H9 (cell line): ENCODE measurements around the gene MITF. TPM values are rescaled to one million over a fixed set of nuclear protein-coding genes. Genes with fewer than 3 reads are reported as not detected.

Experiments used
- DNase-seq: peaks from one replicate; pipeline ENCODE4 v3.0.0-alpha.2; 2017
- H2AFZ ChIP-seq: one replicate; pipeline ENCODE4 v1.6.1; 2013; ENCODE audit warnings: mild to moderate bottlenecking, low read length, control low read depth, moderate library complexity
- H2AK5ac ChIP-seq: 2 replicates; pipeline ENCODE4 v1.6.1; 2013; ENCODE audit warnings: low read length, control low read depth, mixed read lengths; ENCODE audit not compliant: insufficient read length
- H2BK120ac ChIP-seq: one replicate; pipeline ENCODE4 v1.6.1; 2013; ENCODE audit warnings: low read depth, mild to moderate bottlenecking, low read length, control low read depth, inconsistent platforms; ENCODE audit not compliant: poor library complexity, severe bottlenecking
- H2BK12ac ChIP-seq: 2 replicates; pipeline ENCODE4 v1.6.1; 2013; ENCODE audit warnings: low read length, control low read depth, mixed read lengths, low read depth; ENCODE audit not compliant: insufficient read length
- H2BK15ac ChIP-seq: 2 replicates; pipeline ENCODE4 v1.6.1; 2013; ENCODE audit warnings: low read depth, low read length, control low read depth
- H2BK20ac ChIP-seq: one replicate; pipeline ENCODE4 v1.6.1; 2013; ENCODE audit warnings: low read depth, mild to moderate bottlenecking, low read length, control low read depth, inconsistent platforms; ENCODE audit not compliant: poor library complexity, severe bottlenecking
- H2BK5ac ChIP-seq: 2 replicates; pipeline ENCODE4 v1.6.1; 2013; ENCODE audit warnings: low read length, control low read depth, mixed read lengths; ENCODE audit not compliant: insufficient read length
- H3K14ac ChIP-seq: 2 replicates; pipeline ENCODE4 v1.6.1; 2013; ENCODE audit warnings: low read length, control low read depth; ENCODE audit not compliant: insufficient read depth
- H3K18ac ChIP-seq: 2 replicates; pipeline ENCODE4 v1.6.1; 2013; ENCODE audit warnings: low read depth, mild to moderate bottlenecking, mixed read lengths, low read length, control low read depth; ENCODE audit not compliant: insufficient read length
- H3K23ac ChIP-seq: 2 replicates; pipeline ENCODE4 v1.6.1; 2013; ENCODE audit warnings: low read length, control low read depth, mixed read lengths, low read depth; ENCODE audit not compliant: insufficient read length
- H3K23me2 ChIP-seq: 2 replicates; pipeline ENCODE4 v1.6.1; 2013; ENCODE audit warnings: low read depth, mild to moderate bottlenecking, mixed read lengths, low read length, control low read depth; ENCODE audit not compliant: insufficient read length, poor library complexity, severe bottlenecking
- H3K27ac ChIP-seq: 2 replicates; pipeline ENCODE4 v1.5.1; 2013; ENCODE audit warnings: low read length, control low read depth, mixed read lengths, low read depth; ENCODE audit not compliant: insufficient read length
- H3K27me3 ChIP-seq: 2 replicates; pipeline ENCODE4 v1.6.1; 2013; ENCODE audit warnings: low read length, control low read depth, inconsistent platforms; ENCODE audit not compliant: insufficient read depth
- H3K4ac ChIP-seq: 2 replicates; pipeline ENCODE4 v1.6.1; 2013; ENCODE audit warnings: low read depth, mild to moderate bottlenecking, control low read depth, inconsistent platforms, low read length, moderate library complexity
- H3K4me1 ChIP-seq: 2 replicates; pipeline ENCODE4 v1.6.1; 2013; ENCODE audit warnings: low read length, control low read depth, inconsistent platforms; ENCODE audit not compliant: insufficient read depth
- H3K4me2 ChIP-seq: 2 replicates; pipeline ENCODE4 v1.6.1; 2013; ENCODE audit warnings: low read length, control low read depth, mixed read lengths; ENCODE audit not compliant: insufficient read length, insufficient read depth
- H3K56ac ChIP-seq: 2 replicates; pipeline ENCODE4 v1.6.1; 2013; ENCODE audit warnings: low read depth, mild to moderate bottlenecking, mixed read lengths, low read length, control low read depth; ENCODE audit not compliant: insufficient read length
- H3K79me1 ChIP-seq: 2 replicates; pipeline ENCODE4 v1.6.1; 2013; ENCODE audit warnings: low read depth, mild to moderate bottlenecking, moderate library complexity, low read length, control low read depth, inconsistent platforms; ENCODE audit not compliant: insufficient read depth, poor library complexity, severe bottlenecking
- H3K79me2 ChIP-seq: 2 replicates; pipeline ENCODE4 v1.6.1; 2013; ENCODE audit warnings: low read length, control low read depth, inconsistent platforms; ENCODE audit not compliant: insufficient read depth
- H3K9ac ChIP-seq: 2 replicates; pipeline ENCODE4 v1.6.1; 2013; ENCODE audit warnings: low read length, control low read depth, mixed read lengths; ENCODE audit not compliant: insufficient read length; ENCODE audit errors: extremely low read depth
- H3K9me3 ChIP-seq: one replicate; pipeline ENCODE4 v1.6.1; 2013; ENCODE audit warnings: low read depth, low read length, inconsistent platforms; ENCODE audit not compliant: control insufficient read depth
- H3T11ph ChIP-seq: one replicate; pipeline ENCODE4 v1.6.1; 2013; ENCODE audit warnings: mild to moderate bottlenecking, low read length, control low read depth, inconsistent platforms
- H4K20me1 ChIP-seq: one replicate; pipeline ENCODE4 v1.6.1; 2013; ENCODE audit not compliant: control insufficient read depth, insufficient read length, insufficient read depth
- H4K5ac ChIP-seq: 2 replicates; pipeline ENCODE4 v1.6.1; 2013; ENCODE audit warnings: low read depth, mild to moderate bottlenecking, mixed read lengths, low read length, control low read depth; ENCODE audit not compliant: insufficient read length
- H4K8ac ChIP-seq: replicated peaks from 2 replicates; pipeline ENCODE4 v1.6.1; 2013; ENCODE audit warnings: low read length, control low read depth, mixed read lengths, low read depth; ENCODE audit not compliant: insufficient read length
- H4K91ac ChIP-seq: 2 replicates; pipeline ENCODE4 v1.6.1; 2013; ENCODE audit warnings: low read depth, mild to moderate bottlenecking, moderate library complexity, mixed read lengths, low read length, control low read depth; ENCODE audit not compliant: insufficient read length
- H3K27ac Mint-ChIP-seq, 3 experiments: 2 replicates in 2 of 3; 3 replicates in 1 of 3; pipeline ENCODE4 v1.8.0; 2020 to 2021; ENCODE audit warnings: mixed read lengths in 3 of 3, mild to moderate bottlenecking in 1 of 3, moderate library complexity in 1 of 3
- H3K27me3 Mint-ChIP-seq: 2 replicates; pipeline ENCODE4 v1.8.0; 2021; ENCODE audit warnings: low read depth, mild to moderate bottlenecking, moderate library complexity, mixed read lengths
- H3K36me3 Mint-ChIP-seq, 3 experiments: 2 replicates in 2 of 3; 3 replicates in 1 of 3; pipeline ENCODE4 v1.8.0; 2020 to 2021; ENCODE audit warnings: low read depth in 3 of 3, mixed read lengths in 3 of 3; ENCODE audit not compliant: insufficient read depth in 1 of 3
- H3K4me1 Mint-ChIP-seq, 2 experiments: 2 replicates each; pipeline ENCODE4 v1.8.0; 2020; ENCODE audit warnings: mixed read lengths in 2 of 2
- H3K4me3 Mint-ChIP-seq, 2 experiments: 2 replicates in 1 of 2; 3 replicates in 1 of 2; pipeline ENCODE4 v1.8.0; 2020 to 2021; ENCODE audit warnings: mild to moderate bottlenecking in 2 of 2, mixed read lengths in 2 of 2, moderate library complexity in 1 of 2
- H3K9me3 Mint-ChIP-seq, 2 experiments: 2 replicates in 1 of 2; 3 replicates in 1 of 2; pipeline ENCODE4 v1.8.0; 2020; ENCODE audit warnings: mild to moderate bottlenecking in 2 of 2, mixed read lengths in 2 of 2, moderate library complexity in 1 of 2
- WGBS: extraction: QIAGEN DNeasy Blood & Tissue Kit; methylation state at CpG from one replicate; pipeline ENCODE4 v1.1.7; 2013; ENCODE audit warnings: missing lambda C conversion rate, low lambda C conversion rate, mixed read lengths; ENCODE audit not compliant: insufficient read length; ENCODE audit errors: extremely low coverage; 5-methylcytosine and 5-hydroxymethylcytosine counted together
- total RNA-seq: library from RNA; stranded (reverse); gene quantifications from 2 replicates; pipeline ENCODE4 v1.2.1, GENCODE V29; 2021
- TF ChIP-seq, protein P1 (sequence below): fragments of 200-600 bp; sonication (generic); conservative IDR thresholded peaks from 3 replicates; pipeline ENCODE4 v1.8.0; 2021; ENCODE audit warnings: antibody characterized with exemption, mild to moderate bottlenecking

The MITF gene
- total RNA-seq, 1 experiment from 2014 or later, result 0.81 TPM

DNA sequence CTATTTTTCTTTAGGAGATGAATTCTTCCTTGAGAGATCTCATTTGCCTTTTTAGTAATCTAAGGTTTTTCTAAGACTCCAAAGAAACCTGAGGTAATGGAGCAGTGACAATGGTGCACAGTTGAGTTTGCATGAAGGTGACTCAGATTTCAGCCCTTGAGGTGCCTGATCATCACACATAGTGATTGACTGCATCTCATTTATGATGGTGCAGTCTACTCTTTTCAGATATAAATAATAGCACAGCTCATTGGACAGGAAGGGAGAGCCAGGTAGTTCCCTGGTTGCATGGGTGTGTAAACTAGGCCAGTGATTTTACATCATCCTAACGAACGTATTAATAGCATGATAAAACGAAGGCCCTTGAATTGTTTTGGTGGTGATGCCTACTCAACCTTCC lies 174.2 kb downstream of the MITF start:
- Histone ChIP-seq H4K91ac (no peak overlapping the region), H3K23me2 (no peaks in the 10 kb centered on the region), H2BK15ac (no peak overlapping the region), H3K27me3 (no peaks in the 10 kb centered on the region), H3K27ac (no peak overlapping the region), H2AK5ac (no peak overlapping the region), H2BK120ac (no peak overlapping the region), H3K14ac (no peak overlapping the region), H3K4me1 (no peaks in the 10 kb centered on the region), H3K4me2 (no peak overlapping the region), H2BK12ac (no peak overlapping the region), H2BK20ac (no peak overlapping the region), H3T11ph (no peak overlapping the region), H3K79me1 (no peaks in the 10 kb centered on the region), H3K79me2 (no peaks in the 10 kb centered on the region), H4K8ac (no peak overlapping the region), H4K20me1 (no peaks in the 10 kb centered on the region), H3K18ac (no peak overlapping the region), H4K5ac (no peak overlapping the region), H3K4ac (no peak overlapping the region), H3K23ac (no peak overlapping the region), H3K56ac (no peak overlapping the region), H2BK5ac (no peak overlapping the region), H3K9ac (no peak overlapping the region), H2AFZ (no peak overlapping the region), H3K9me3 (no peaks in the 10 kb centered on the region)
- peaks cover 2% of the 10 kb centered on the region; the same call in 1 of the 2 replicates for H3K27me3 Mint-ChIP-seq
- no peak overlapping the region for H3K27ac Mint-ChIP-seq
- TF ChIP-seq, protein P1, sequence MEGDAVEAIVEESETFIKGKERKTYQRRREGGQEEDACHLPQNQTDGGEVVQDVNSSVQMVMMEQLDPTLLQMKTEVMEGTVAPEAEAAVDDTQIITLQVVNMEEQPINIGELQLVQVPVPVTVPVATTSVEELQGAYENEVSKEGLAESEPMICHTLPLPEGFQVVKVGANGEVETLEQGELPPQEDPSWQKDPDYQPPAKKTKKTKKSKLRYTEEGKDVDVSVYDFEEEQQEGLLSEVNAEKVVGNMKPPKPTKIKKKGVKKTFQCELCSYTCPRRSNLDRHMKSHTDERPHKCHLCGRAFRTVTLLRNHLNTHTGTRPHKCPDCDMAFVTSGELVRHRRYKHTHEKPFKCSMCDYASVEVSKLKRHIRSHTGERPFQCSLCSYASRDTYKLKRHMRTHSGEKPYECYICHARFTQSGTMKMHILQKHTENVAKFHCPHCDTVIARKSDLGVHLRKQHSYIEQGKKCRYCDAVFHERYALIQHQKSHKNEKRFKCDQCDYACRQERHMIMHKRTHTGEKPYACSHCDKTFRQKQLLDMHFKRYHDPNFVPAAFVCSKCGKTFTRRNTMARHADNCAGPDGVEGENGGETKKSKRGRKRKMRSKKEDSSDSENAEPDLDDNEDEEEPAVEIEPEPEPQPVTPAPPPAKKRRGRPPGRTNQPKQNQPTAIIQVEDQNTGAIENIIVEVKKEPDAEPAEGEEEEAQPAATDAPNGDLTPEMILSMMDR, result no peak
- peaks cover 4 to 13% (median 11%) of the 10 kb centered on the region in 3 experiments for H3K36me3 Mint-ChIP-seq
- H3K4me1 Mint-ChIP-seq, result no peaks in the 10 kb centered on the region
- DNase-seq, result no peak
- no CpG with 5 or more reads among the region's 3 CpGs for WGBS
- H3K9me3 Mint-ChIP-seq, result peaks cover 16 to 29% of the 10 kb centered on the region in 2 experiments
- H3K4me3 Mint-ChIP-seq, result no peak overlapping the region
